Stimulated activated CD8-positive, alpha-beta memory T cell treated with anti-CD3 and anti-CD28 coated beads, Interleukin-12 subunit alpha, Interleukin-12 subunit beta, amount 100 ng/mL, for 1 hour (primary cell): ENCODE results near the gene ALK.
"Not testable (repeated sequence)": the region's sequence is repeated elsewhere in the genome, so short reads cannot be mapped to it uniquely, and the experiment has no call there.

Source experiments
- DNase-seq: peaks from one replicate; pipeline ENCODE4 v3.0.0-alpha.2; 2020; ENCODE audit warnings: low read depth

Gene ALK

DNA sequence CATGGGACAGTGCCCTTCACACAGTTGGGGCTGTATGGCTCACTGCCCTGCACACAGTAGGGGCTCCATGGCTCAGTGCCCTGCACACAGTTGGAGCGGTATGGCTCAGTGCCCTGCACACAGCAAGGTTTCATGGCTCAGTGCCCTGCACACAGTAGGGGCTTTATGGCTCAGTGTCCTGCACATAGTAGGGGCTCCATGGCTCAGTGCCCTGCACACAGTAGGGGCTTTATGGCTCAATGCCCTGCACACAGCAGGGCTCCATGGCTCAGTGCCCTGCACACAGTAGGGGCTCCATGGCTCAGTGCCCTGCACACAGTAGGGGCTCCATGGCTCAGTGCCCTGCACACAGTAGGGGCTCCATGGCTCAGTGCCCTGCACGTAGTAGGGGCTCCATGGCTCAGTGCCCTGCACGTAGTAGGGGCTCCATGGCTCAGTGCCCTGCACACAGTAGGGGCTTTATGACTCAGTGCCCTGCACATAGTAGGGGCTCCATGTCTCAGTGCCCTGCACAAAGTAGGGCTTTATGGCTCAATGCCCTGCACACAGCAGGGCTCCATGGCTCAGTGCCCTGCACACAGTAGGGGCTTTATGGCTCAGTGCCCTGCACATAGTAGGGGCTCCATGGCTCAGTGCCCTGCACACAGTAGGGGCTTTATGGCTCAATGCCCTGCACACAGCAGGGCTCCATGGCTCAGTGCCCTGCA is 676.2 kb downstream of the ALK start:
- DNase-seq = not testable (repeated sequence)

DNA sequence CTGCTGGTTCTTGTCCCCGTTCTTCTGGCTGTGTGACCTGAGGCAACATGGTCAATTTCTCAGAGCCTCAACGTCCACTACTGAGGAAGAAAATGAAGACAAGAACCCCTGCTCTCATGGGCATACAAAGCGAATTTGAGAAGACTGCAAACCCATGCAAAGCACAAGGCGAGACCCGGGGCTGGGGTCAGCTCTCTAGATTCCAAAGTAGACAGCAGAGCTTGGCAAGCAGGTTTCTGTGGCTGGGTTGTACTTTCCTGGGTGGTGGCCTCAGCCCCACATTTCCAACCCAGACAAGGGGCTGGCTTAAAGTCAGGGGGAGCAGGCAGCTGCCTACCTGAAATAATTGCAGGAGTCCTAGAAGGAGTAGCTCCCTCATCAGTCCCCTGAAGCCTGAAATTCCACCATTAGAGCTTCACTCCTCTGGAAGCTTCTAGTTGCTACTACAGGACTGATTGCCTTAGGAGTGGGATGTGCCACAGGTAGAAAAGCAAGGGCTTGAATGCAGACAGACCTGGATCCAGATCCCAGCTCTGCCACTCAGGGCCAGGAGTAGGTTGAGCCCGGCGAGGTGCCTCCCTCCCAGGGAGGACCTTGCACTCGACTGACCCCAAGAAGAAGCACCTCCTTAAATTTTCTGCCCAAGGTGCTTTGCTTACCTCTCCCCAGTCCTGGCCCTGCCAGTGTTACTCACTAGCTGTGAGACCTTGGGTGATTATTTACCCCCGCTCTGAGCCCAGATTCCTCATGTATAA is 678.6 kb downstream of the ALK start:
- no peak for DNase-seq

DNA sequence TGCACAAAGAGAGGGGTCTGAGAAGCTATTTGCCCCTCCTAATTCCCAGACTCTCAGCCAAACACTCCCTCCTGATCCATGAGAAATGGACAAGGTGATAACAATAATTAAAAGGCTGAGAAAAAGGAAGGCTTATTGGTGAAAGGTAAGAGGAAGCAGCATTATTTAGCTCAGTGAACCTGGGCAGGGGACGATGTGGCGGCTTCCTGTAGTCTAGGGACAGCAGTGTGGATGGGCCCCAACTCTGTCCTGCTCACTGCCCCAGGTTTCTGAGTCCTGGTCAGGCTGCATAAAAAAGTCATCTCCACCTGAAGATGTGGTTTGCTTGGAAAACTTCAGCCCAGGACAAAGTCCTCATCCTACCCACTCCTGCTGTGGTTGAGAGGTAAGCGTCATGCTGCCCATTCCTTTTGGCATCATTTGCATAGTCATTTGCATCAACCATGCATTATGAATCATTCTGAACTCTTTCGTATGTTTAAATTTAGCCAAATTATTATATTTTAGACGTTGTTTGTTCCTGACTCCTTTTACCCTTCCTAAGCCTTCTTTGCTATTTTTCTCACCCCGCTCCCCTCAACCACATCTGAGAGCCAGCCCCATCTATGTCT is 679.3 kb downstream of the ALK start:
- no peak for DNase-seq

DNA sequence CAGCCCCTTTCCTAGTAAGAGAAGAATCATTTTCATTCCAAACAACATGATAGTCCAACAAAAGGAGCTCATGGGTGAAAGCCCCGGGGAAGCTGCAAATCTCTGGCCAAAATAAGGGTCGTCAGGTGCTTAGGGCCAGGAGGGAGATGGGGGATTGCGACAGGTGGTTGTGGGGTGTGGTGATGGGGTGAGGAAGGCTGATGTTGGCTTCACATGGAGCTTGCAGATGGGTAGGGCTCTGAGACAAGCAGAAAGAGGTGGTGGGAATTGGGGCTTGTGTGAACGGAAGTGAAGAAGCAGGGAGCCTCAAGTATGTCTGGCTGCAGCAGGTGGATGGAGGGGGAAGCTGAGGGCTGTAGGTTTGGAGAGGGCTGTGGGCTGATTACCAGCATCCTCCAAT is 680.0 kb downstream of the ALK start:
- DNase-seq = no peak

DNA sequence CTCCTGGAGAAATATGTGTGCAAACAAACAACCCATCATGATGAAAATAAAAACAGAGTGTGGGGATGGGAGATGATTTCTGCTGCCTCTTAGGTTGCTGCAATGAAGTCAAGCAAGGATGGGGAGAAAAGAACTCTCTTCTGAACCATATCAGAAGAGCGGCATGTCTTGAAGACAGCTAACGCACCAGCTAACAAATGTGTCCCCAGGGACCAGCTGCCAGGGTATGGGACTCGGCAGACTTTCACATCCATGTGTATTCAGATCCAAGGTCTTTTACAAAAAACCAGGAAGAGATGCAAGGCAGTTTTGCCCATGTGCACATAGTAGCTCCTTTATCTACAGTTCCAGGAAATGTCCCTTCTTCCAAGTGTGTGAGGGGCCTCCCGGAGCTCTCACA is 680.8 kb downstream of the ALK start:
- no peak for DNase-seq

GRCh38 chr2:29239209-29239960 is 682.0 kb downstream of the ALK start:
- no peak for DNase-seq

GRCh38 chr2:29238497-29238896 is 682.9 kb downstream of the ALK start:
- DNase-seq = no peak

DNA sequence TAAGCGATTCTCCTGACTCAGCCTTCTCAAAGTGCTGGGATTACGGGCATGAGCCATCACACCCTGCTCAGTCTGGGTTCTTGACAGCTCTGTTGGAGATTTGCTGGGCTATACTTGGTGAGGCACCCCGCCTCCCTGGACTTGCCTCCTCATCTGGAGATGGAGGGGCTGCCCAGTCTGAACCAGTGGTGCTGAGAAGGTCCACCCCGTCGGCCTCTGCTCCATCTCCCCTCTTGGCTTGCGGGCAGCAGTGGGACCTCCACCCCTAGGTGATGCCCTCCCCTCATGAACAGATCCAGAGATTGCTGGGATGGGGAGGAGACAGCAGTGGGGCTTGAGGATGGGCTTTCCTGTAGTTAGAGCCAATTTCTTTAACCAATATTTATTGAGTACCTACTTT is 685.3 kb downstream of the ALK start:
- no peak for DNase-seq

DNA sequence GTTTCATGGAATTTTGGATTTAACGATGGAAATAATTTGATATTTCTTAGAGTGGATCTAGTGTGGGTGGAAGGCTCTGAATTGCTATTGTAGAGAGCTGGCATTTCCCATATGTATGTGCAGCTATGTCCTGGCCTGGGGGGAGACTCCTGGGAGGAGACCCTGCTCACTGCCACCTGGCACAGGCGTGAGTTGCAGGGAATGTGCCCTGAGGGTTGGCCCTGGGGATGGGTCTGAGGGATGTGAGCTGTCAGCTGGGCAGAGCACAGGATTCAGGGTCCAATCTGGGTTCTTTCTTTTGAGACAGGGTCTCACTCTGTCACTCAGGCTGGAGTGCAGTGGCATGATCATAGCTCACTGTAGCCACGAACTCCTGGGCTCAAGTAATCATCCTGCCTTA is 686.0 kb downstream of the ALK start:
- DNase-seq = no peak

- no peak for DNase-seq
Measured at GRCh38 chr2:29233428-29233827, 688.0 kb downstream of the ALK start.

DNA sequence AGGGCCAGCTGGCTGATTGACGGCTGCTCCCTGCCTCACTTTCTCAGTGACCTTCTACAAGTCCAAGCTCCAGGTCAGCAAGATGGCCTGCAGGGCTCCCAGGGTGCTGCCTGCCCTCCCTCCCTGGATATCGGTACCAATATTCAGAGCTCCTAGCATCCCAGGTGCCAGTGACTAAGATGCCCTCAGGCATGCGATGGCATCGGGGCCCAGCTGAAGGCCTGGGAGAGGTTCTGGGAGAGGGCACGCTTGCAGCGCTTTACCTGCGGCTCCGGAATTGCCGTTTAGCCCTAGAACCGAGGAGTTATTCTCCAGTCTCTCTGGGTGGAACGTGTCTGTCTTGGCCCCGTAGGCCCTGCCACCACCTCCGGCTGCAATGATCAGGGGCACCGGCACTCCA is 689.3 kb downstream of the ALK start:
- no peak for DNase-seq

GRCh38 chr2:29229640-29230039 is 691.7 kb downstream of the ALK start:
- DNase-seq = no peak

GRCh38 chr2:29228947-29229346 is 692.4 kb downstream of the ALK start:
- no peak for DNase-seq

- no peak for DNase-seq
Measured at GRCh38 chr2:29227935-29228675, 693.3 kb downstream of the ALK start.

GRCh38 chr2:29226808-29227207 is 694.6 kb downstream of the ALK start:
- no peak for DNase-seq

DNA sequence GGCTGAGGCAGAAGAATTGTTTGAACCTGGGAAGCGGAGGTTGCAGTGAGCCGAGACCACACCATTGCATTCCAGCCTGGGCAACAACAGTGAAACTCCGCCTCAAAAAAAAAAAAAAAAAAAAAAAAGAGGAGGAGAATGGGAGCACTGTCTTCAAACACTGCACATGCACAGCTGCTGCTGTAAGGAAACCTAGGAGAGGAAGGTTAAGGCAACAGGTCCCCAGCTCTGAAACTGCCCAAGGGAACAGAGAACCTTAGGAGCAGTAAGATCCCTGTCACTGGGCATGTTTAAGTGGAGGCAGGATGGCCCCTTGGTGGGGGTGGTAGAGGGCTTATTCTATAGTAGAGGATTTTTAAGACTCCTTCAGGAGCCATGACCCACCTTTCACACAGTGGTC is 695.0 kb downstream of the ALK start:
- no peak for DNase-seq

- DNase-seq = no peak
Measured at GRCh38 chr2:29225814-29226213, 695.6 kb downstream of the ALK start.

- no peak for DNase-seq
Measured at GRCh38 chr2:29224693-29225551, 696.5 kb downstream of the ALK start.

DNA sequence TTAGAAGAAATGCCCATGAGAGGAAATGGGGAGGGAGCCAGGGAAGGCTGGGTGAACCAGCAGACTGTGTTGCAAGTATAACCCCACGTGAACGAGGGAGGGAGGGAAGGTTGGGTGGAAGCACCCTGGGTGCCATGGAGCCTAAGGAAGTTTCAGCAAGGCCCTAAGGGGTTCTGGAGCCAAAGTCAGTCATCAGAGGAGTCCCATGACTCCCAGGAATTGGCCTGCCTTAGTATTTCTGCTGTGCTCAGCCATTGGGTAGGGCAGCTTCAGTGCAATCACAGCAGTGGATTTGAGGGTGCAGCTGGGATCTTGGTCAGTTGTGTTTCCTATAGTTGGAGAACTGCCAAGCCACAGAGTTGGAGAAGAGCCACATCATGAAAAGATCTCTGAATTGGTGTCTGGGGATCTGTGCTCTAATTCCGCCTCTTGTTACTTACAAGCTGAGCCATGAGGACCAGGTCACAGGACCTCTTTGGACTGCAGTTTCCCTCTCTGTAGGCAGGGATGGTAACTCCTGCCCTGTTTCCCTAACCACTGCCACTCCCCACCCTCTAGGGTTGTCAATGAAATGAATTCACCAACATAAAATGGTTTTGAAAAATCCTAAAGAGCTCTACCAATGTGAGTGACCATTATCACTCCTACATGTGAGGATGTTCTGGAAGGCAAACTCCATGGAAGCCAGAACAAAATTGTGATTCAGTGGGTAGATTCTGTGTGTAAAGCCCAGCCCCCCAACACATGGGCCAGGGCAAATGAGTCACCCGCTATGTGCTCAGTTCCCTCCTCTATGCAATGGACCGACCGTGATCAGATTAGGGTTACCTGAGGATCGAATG is 697.3 kb downstream of the ALK start:
- no peak for DNase-seq

DNA sequence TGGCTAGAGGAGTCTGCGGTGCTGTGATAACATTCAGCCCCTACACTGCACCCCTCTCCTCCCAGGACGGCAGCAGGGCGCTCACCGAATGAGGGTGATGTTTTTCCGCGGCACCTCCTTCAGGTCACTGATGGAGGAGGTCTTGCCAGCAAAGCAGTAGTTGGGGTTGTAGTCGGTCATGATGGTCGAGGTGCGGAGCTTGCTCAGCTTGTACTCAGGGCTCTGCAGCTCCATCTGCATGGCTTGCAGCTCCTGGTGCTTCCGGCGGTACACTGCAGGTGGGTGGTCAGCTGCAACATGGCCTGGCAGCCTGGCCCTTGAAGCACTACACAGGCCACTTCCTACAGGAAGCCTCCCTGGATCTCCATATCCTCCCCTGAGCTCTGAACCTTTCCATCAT is 698.1 kb downstream of the ALK start:
- no peak for DNase-seq
